ENCODE measurements around the gene SLC4A5. TPM values are rescaled to one million over a fixed set of nuclear protein-coding genes. Genes with fewer than 3 reads are reported as not detected.

SLC4A5 gene
- total RNA-seq, 4 donors from 2014 or later, result 0.62 to 2.3 (median 1.2) TPM

DNA sequence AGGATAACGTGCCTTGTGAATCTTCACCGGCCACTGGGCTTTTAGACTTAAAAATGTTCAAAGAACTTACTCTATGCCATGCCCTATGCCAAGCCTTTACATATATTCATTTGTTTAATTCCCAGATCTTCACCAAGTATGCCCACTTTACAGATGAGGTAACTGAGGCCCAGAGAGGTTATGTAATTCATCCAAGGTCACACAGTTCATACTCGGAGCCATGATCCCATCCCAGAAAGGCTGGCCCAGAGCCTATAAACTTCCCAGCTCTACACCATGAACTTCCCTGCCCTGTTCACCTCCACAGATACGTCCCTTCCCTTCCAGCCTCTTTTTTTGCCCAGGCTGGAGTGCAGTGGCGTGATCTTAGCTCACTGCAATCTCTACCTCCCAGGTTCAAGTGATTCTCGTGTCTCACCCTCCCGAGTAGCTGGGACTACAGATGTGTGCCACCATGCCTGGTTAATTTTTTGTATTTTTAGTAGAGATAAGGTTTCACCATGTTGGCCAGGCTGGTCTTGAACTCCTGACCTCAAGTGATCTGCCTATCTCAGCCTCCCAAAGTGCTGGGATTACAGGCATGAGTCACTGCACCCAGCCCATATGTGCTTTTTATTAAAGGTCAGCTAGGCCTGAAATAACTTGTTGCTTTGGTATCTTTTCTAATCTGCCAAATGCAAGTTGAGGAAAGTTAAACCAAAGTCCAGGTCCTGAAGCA lies 100.7 kb downstream of the SLC4A5 start:
- TF ChIP-seq POLR2A (IDR thresholded peaks at IDR 0.05), result no peak
- TF ChIP-seq, protein P1, sequence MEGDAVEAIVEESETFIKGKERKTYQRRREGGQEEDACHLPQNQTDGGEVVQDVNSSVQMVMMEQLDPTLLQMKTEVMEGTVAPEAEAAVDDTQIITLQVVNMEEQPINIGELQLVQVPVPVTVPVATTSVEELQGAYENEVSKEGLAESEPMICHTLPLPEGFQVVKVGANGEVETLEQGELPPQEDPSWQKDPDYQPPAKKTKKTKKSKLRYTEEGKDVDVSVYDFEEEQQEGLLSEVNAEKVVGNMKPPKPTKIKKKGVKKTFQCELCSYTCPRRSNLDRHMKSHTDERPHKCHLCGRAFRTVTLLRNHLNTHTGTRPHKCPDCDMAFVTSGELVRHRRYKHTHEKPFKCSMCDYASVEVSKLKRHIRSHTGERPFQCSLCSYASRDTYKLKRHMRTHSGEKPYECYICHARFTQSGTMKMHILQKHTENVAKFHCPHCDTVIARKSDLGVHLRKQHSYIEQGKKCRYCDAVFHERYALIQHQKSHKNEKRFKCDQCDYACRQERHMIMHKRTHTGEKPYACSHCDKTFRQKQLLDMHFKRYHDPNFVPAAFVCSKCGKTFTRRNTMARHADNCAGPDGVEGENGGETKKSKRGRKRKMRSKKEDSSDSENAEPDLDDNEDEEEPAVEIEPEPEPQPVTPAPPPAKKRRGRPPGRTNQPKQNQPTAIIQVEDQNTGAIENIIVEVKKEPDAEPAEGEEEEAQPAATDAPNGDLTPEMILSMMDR (IDR thresholded peaks at IDR 0.05), result no peak
- Histone ChIP-seq H3K9me3 (peaks cover 0 to 4% (median 0%) of the 10 kb centered on the region in 3 donors), H3K36me3 (no peaks in the 10 kb centered on the region), H3K4me1 (peaks cover 0 to 7% (median 3%) of the 10 kb centered on the region in 3 donors), H3K27me3 (no peaks in the 10 kb centered on the region), H3K27ac (no peak overlapping the region), H3K4me3 (no peak overlapping the region)
- intact Hi-C loops (cut with DNase I), result no loop called here
- DNase-seq, result no peak
- 89 to 90% methylated on average over 7 of the region's 7 CpGs for WGBS, 2 donors

DNA sequence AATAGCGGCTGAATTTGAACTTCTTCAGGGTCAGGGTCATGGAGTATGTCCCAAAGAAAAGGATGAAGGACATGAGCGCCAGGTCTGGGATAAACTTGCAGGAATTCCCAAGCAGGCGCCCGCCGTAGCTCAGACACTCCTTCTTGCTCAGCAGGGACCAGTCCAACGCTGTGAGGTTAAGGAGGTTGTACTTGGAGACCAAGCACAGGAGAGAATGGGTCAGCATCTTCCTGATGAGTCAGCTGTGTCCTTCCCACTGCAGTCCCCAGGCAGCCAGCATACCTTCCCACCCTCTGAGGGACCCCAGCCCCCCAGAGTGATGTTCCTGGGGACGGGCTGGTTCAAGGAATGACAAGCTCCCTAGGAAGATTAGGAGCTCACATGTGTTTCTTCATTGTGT lies 103.9 kb downstream of the SLC4A5 start:
- peaks cover 0 to 7% (median 3%) of the 10 kb centered on the region in 3 donors for H3K4me1 ChIP-seq
- peaks cover 0 to 4% (median 0%) of the 10 kb centered on the region in 3 donors for H3K9me3 ChIP-seq
- TF ChIP-seq, protein P1 (IDR thresholded peaks at IDR 0.05), result no peak
- TF ChIP-seq POLR2A (IDR thresholded peaks at IDR 0.05), result no peak
- no peak overlapping the region for H3K27ac ChIP-seq
- H3K4me3 ChIP-seq, result no peak overlapping the region
- H3K36me3 ChIP-seq, result no peaks in the 10 kb centered on the region
- H3K27me3 ChIP-seq, result no peaks in the 10 kb centered on the region
- intact Hi-C loops (cut with DNase I), result no loop called here
- 75 to 100% methylated on average over 1 to 6 of the region's 7 CpGs for WGBS, 2 donors
- no peak for DNase-seq

DNA sequence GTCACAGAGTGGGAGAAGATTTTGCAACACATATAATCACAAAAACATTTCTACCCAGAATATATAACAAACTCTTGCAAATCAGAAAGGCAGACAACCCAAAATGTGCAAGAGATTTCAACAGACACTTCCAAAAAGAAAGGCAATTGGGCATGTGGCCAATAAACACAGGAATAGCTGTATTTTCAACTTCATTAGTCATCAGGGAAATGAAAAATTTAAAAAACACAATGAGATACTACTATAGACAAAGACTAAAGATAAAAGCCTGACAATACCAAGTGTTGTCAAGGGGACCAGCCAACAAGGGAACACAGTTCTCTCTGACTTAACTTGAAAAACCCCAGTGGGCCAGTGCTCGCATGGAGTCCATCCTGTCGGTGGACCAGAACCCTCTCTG lies 104.3 kb downstream of the SLC4A5 start:
- Histone ChIP-seq H3K9me3 (peaks cover 0 to 4% (median 0%) of the 10 kb centered on the region in 3 donors), H3K27ac (no peak overlapping the region), H3K36me3 (no peaks in the 10 kb centered on the region), H3K4me1 (peaks cover 0 to 7% (median 3%) of the 10 kb centered on the region in 3 donors), H3K4me3 (no peak overlapping the region), H3K27me3 (no peaks in the 10 kb centered on the region)
- intact Hi-C loops (cut with DNase I), result no loop called here
- WGBS, 2 donors, result 72 to 100% methylated on average over 2 of the region's 2 CpGs
- DNase-seq, result no peak
- no peak for TF ChIP-seq POLR2A (IDR thresholded peaks at IDR 0.05)
- TF ChIP-seq, protein P1 (IDR thresholded peaks at IDR 0.05), result no peak

DNA sequence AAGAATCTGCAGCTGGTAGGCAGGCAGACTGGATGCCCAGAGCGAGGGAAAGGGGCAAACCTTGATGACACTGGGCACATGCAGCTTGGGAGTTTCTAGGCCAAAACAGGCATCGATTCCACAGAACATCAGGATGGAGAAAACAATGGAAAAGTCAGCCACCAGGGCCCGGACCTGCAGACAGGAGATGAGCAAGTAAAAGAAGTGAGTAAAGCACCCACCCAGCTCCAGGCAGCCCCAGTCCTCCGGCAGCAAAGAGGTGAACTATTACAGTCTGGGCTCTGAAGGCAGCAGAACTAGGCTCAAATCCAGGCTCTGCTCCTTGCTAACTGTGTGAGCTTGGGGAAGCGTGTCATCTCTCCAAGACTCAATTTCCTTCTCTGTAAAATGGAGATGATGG lies 108.2 kb downstream of the SLC4A5 start:
- Histone ChIP-seq H3K9me3 (peaks cover 0 to 4% (median 0%) of the 10 kb centered on the region in 3 donors), H3K27me3 (no peaks in the 10 kb centered on the region), H3K4me1 (no peaks in the 10 kb centered on the region), H3K36me3 (no peaks in the 10 kb centered on the region), H3K27ac (no peak overlapping the region), H3K4me3 (no peak overlapping the region)
- no peak for DNase-seq
- 88 to 92% methylated on average over 5 of the region's 5 CpGs for WGBS, 2 donors
- no peak for TF ChIP-seq POLR2A (IDR thresholded peaks at IDR 0.05)
- TF ChIP-seq, protein P1 (IDR thresholded peaks at IDR 0.05), result no peak
- intact Hi-C loops (cut with DNase I), result no loop called here

DNA sequence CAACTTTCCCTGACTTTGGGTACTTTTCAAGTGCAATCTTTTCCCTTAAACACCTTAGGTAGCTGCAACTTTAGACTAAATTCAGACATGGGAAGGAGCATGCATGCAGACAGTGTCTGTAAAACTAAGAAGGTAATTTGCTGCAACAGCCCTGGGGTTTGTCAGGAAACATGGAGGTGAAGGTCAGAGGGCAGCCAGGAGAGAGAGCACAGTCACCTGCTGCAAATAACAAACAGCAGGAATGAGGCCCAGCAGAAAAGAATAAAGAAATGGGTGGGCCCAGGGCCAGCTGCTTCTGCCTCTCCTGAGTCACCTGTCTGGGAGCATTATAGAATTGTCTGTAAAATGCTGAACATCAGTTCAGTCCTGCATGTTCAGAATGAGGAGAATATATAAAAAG lies 109.6 kb downstream of the SLC4A5 start:
- DNase-seq, result no peak
- H3K9me3 ChIP-seq, result no peaks in the 10 kb centered on the region

More for the DNA sequence above, 109.6 kb downstream of the SLC4A5 start:
- no peak for TF ChIP-seq POLR2A (IDR thresholded peaks at IDR 0.05)
- TF ChIP-seq, protein P1 (IDR thresholded peaks at IDR 0.05), result no peak
- no peak overlapping the region for H3K4me3 ChIP-seq
- intact Hi-C loops (cut with DNase I), result no loop called here
- H3K4me1 ChIP-seq, result no peaks in the 10 kb centered on the region
- H3K27me3 ChIP-seq, result no peaks in the 10 kb centered on the region
- no peak overlapping the region for H3K27ac ChIP-seq
- H3K36me3 ChIP-seq, result no peaks in the 10 kb centered on the region

Measured in esophagus squamous epithelium (tissue), 5 donors.